Tibial nerve (tissue), 4 donors: ENCODE data around the gene GNG7.

Experiments
- EP300 ChIP-seq, 2 donors: sonication (generic); formaldehyde crosslinking; IDR thresholded peaks; one replicate each; pipeline ENCODE4 v1.6.1; 2017; ENCODE audit warnings: antibody characterized with exemption in 2 of 2, mild to moderate bottlenecking in 1 of 2
- POLR2A ChIP-seq, 2 donors: fragments of 450-650 bp; IDR thresholded peaks; one replicate each; pipeline ENCODE4 v1.6.1; 2017; ENCODE audit warnings: antibody characterized with exemption in 2 of 2, mild to moderate bottlenecking in 2 of 2, moderate library complexity in 2 of 2
- TF ChIP-seq, protein P1 (sequence below), 5 experiments: fragments of 200-600 bp in 3 of 5; fragments of 450-650 bp in 2 of 5; sonication (generic) in 3 of 5; IDR thresholded peaks; one replicate each; pipeline ENCODE4 v1.5.1; 2016 to 2019; ENCODE audit warnings: antibody characterized with exemption in 5 of 5, mild to moderate bottlenecking in 3 of 5, moderate library complexity in 2 of 5

DNA sequence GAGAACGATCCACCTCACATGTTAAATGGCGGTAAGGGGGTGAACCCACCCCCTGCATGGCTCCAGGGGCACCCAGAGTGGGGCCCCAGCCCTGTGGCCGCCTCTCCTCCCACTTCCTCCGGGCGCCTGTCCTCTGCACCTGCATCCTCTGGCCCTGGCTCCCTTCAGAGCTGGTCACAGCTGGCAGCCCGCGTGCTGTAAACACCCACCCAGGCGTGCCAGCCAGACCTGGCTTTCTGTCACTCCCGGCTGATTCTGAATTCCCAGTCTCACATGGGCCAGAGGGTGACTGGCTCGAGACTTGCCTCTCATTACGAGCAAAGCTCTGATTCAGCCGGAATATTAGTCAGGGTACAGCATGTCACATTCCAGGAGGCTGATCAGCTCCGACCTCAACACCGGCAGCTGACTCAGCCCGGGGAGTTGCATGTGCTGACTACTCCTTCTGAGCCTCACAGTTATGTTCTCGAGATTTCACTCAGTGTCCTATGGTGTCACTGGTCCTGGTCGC is 75.1 kb downstream of the GNG7 start:
- no peak for TF ChIP-seq POLR2A (IDR thresholded peaks at IDR 0.05)
- TF ChIP-seq, protein P1, sequence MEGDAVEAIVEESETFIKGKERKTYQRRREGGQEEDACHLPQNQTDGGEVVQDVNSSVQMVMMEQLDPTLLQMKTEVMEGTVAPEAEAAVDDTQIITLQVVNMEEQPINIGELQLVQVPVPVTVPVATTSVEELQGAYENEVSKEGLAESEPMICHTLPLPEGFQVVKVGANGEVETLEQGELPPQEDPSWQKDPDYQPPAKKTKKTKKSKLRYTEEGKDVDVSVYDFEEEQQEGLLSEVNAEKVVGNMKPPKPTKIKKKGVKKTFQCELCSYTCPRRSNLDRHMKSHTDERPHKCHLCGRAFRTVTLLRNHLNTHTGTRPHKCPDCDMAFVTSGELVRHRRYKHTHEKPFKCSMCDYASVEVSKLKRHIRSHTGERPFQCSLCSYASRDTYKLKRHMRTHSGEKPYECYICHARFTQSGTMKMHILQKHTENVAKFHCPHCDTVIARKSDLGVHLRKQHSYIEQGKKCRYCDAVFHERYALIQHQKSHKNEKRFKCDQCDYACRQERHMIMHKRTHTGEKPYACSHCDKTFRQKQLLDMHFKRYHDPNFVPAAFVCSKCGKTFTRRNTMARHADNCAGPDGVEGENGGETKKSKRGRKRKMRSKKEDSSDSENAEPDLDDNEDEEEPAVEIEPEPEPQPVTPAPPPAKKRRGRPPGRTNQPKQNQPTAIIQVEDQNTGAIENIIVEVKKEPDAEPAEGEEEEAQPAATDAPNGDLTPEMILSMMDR (IDR thresholded peaks at IDR 0.05) = no peak
- TF ChIP-seq EP300 (IDR thresholded peaks at IDR 0.05) = peak; percentile 80 to 90
